Stimulated activated effector memory CD8-positive, alpha-beta T cell treated with anti-CD3 and anti-CD28 coated beads, Interleukin-12 subunit alpha, Interleukin-12 subunit beta, amount 100 ng/mL, for 72 hours (primary cell): ENCODE measurements around the gene KRTAP5-9.
"Not testable (repeated sequence)": the region's sequence is repeated elsewhere in the genome, so short reads cannot be mapped to it uniquely, and the experiment has no call there.

ENCODE experiments used
- ATAC-seq: fragments of 150-1000 bp; cut with Tn5 transposase; 2 replicates; pipeline ENCODE4 v1.10.0; 2021
- DNase-seq, 2 donors: peaks; one replicate each; pipeline ENCODE4 v3.0.0; 2021 to 2022; ENCODE audit warnings: low spot score in 2 of 2
- H3K27ac Mint-ChIP-seq: one replicate; pipeline ENCODE4 v1.8.0; 2022; ENCODE audit warnings: mild to moderate bottlenecking, mixed read lengths
- H3K36me3 Mint-ChIP-seq: one replicate; pipeline ENCODE4 v1.8.0; 2022; ENCODE audit warnings: mild to moderate bottlenecking, mixed read lengths
- H3K4me1 Mint-ChIP-seq: one replicate; pipeline ENCODE4 v1.8.0; 2022; ENCODE audit warnings: mixed read lengths
- H3K4me3 Mint-ChIP-seq: one replicate; pipeline ENCODE4 v1.8.0; 2022; ENCODE audit warnings: mild to moderate bottlenecking, mixed read lengths
- H3K9me3 Mint-ChIP-seq: one replicate; pipeline ENCODE4 v1.8.0; 2022; ENCODE audit warnings: mixed read lengths

Gene KRTAP5-9

GRCh38 chr11:71582309-71582895 is 34.2 kb downstream of the KRTAP5-9 start, which contains the start of gene KRTAP5-11:
TSS of gene KRTAP5-11 (minus strand) at chr11:71582875. CDS start at chr11:71582837, 38 bp downstream.
- ATAC-seq (no peak), DNase-seq (no peak)
- H3K27ac Mint-ChIP-seq = no peak within 1 kb of the TSS
- H3K4me3 Mint-ChIP-seq = no peak within 1 kb of the TSS
- peaks cover 5% of the 10 kb centered on the region for H3K4me1 Mint-ChIP-seq
- H3K36me3 Mint-ChIP-seq = no peaks in the 10 kb centered on the region
- no peaks in the 10 kb centered on the region for H3K9me3 Mint-ChIP-seq

GRCh38 chr11:71582969-71583368 is 34.7 kb downstream of the KRTAP5-9 start:
- DNase-seq, H3K27ac Mint-ChIP-seq, ATAC-seq, H3K4me3 Mint-ChIP-seq, H3K36me3 Mint-ChIP-seq, H3K4me1 Mint-ChIP-seq, H3K9me3 Mint-ChIP-seq: not testable (repeated sequence)

- not testable (repeated sequence) for H3K4me3 Mint-ChIP-seq, H3K36me3 Mint-ChIP-seq, H3K27ac Mint-ChIP-seq, ATAC-seq, DNase-seq, H3K9me3 Mint-ChIP-seq
- H3K4me1 Mint-ChIP-seq = peaks cover 11% of the 10 kb centered on the region
These were observed 37.5 kb downstream of the KRTAP5-9 start for GRCh38 chr11:71585673-71586072.

GRCh38 chr11:71588314-71588713 is 40.1 kb downstream of the KRTAP5-9 start:
- H3K36me3 Mint-ChIP-seq, H3K27ac Mint-ChIP-seq, DNase-seq, H3K9me3 Mint-ChIP-seq, H3K4me1 Mint-ChIP-seq, ATAC-seq, H3K4me3 Mint-ChIP-seq: not testable (repeated sequence)

GRCh38 chr11:71588822-71589545 is 40.8 kb downstream of the KRTAP5-9 start:
- H3K9me3 Mint-ChIP-seq, ATAC-seq, H3K36me3 Mint-ChIP-seq, H3K4me1 Mint-ChIP-seq, H3K27ac Mint-ChIP-seq, H3K4me3 Mint-ChIP-seq, DNase-seq: not testable (repeated sequence)

GRCh38 chr11:71589546-71589920 is 41.3 kb downstream of the KRTAP5-9 start:
- not testable (repeated sequence) for H3K4me3 Mint-ChIP-seq, H3K4me1 Mint-ChIP-seq, H3K27ac Mint-ChIP-seq, H3K36me3 Mint-ChIP-seq, ATAC-seq, DNase-seq, H3K9me3 Mint-ChIP-seq
